ENCODE measurements around the gene SF1.

Gene SF1

GRCh38 chr11:64764040-64764611 is 14.2 kb downstream of the SF1 start:
- TF ChIP-seq CTCF (IDR thresholded peaks at IDR 0.05; ENCODE audit: low read depth, low read length): no peak
- no peak overlapping the region for H3K4me3 ChIP-seq (ENCODE audit: low read depth, low read length)

- H3K4me3 ChIP-seq (ENCODE audit: low read depth, low read length): no peak overlapping the region
- no peak for TF ChIP-seq CTCF (IDR thresholded peaks at IDR 0.05; ENCODE audit: low read depth, low read length)
These were observed 14.8 kb downstream of the SF1 start for GRCh38 chr11:64763526-64764039.

GRCh38 chr11:64762674-64763525 is 15.4 kb downstream of the SF1 start:
- H3K4me3 ChIP-seq (ENCODE audit: low read depth, low read length): no peak overlapping the region
- TF ChIP-seq CTCF (IDR thresholded peaks at IDR 0.05; ENCODE audit: low read depth, low read length): no peak

GRCh38 chr11:64762277-64762673 is 16.1 kb downstream of the SF1 start:
- no peak overlapping the region for H3K4me3 ChIP-seq (ENCODE audit: low read depth, low read length)
- no peak for TF ChIP-seq CTCF (IDR thresholded peaks at IDR 0.05; ENCODE audit: low read depth, low read length)

- H3K4me3 ChIP-seq (ENCODE audit: low read depth, low read length): no peak overlapping the region
- no peak for TF ChIP-seq CTCF (IDR thresholded peaks at IDR 0.05; ENCODE audit: low read depth, low read length)
These were observed 17.5 kb downstream of the SF1 start for GRCh38 chr11:64760759-64761420.

GRCh38 chr11:64759722-64760719 is 18.3 kb downstream of the SF1 start, which contains the start of gene PYGM:
Gene PYGM (minus strand): TSS chr11:64759974. CDS start chr11:64759898, 76 bp downstream.
- H3K4me3 ChIP-seq (ENCODE audit: low read depth, low read length): no peak within 1 kb of the TSS
- TF ChIP-seq CTCF (IDR thresholded peaks at IDR 0.05; ENCODE audit: low read depth, low read length): no peak
